NCI-H2227 (cell line): ENCODE data around the gene PTPRN2.
A peak's percentile ranks its signal among the peaks of the same experiment; 100 is the strongest.
"Not testable (repeated sequence)": the region's sequence is repeated elsewhere in the genome, so short reads cannot be mapped to it uniquely, and the experiment has no call there.

Experiments
- DNase-seq: peaks from one replicate; lab custom pipeline; 2025; ENCODE audit not compliant: unreplicated experiment; lab: John Stamatoyannopoulos, UW

The PTPRN2 gene

GRCh38 chr7:157674027-157674714 is 913.5 kb downstream of the PTPRN2 start:
- no peak for DNase-seq

- DNase-seq = no peak
Observed at GRCh38 chr7:157673573-157673972, 914.0 kb downstream of the PTPRN2 start.

- DNase-seq = no peak
Observed at GRCh38 chr7:157671358-157672255, 916.0 kb downstream of the PTPRN2 start.

- DNase-seq = no peak
Observed at GRCh38 chr7:157670490-157671357, 916.9 kb downstream of the PTPRN2 start.

GRCh38 chr7:157669768-157670351 is 917.8 kb downstream of the PTPRN2 start:
- no peak for DNase-seq

GRCh38 chr7:157668884-157669767 is 918.5 kb downstream of the PTPRN2 start:
- DNase-seq = no peak

- peak; percentile 14 for DNase-seq
Observed at GRCh38 chr7:157668221-157668883, 919.3 kb downstream of the PTPRN2 start.

- DNase-seq = no peak
Observed at GRCh38 chr7:157667731-157668130, 919.9 kb downstream of the PTPRN2 start.

GRCh38 chr7:157667261-157667660 is 920.4 kb downstream of the PTPRN2 start:
- no peak for DNase-seq

- no peak for DNase-seq
Observed at GRCh38 chr7:157666530-157667040, 921.0 kb downstream of the PTPRN2 start.

- DNase-seq = not testable (repeated sequence)
Observed at GRCh38 chr7:157665634-157665988, 922.0 kb downstream of the PTPRN2 start.

- DNase-seq = no peak
Observed at GRCh38 chr7:157664871-157665633, 922.6 kb downstream of the PTPRN2 start.

- no peak for DNase-seq
Observed at GRCh38 chr7:157664034-157664433, 923.6 kb downstream of the PTPRN2 start.

- DNase-seq = no peak
Observed at GRCh38 chr7:157662981-157663716, 924.5 kb downstream of the PTPRN2 start.

- no peak for DNase-seq
Observed at GRCh38 chr7:157662110-157662791, 925.4 kb downstream of the PTPRN2 start.

- no peak for DNase-seq
Observed at GRCh38 chr7:157661611-157661975, 926.0 kb downstream of the PTPRN2 start.

- DNase-seq = no peak
Observed at GRCh38 chr7:157660971-157661610, 926.5 kb downstream of the PTPRN2 start.
